ENCODE results near the gene RNF141. TPM values are rescaled to one million over a fixed set of nuclear protein-coding genes. Genes with fewer than 3 reads are reported as not detected.

RNF141 gene
- total RNA-seq, 3 donors from 2014 or later = 16.3 to 20.7 (median 18.4) TPM

DNA sequence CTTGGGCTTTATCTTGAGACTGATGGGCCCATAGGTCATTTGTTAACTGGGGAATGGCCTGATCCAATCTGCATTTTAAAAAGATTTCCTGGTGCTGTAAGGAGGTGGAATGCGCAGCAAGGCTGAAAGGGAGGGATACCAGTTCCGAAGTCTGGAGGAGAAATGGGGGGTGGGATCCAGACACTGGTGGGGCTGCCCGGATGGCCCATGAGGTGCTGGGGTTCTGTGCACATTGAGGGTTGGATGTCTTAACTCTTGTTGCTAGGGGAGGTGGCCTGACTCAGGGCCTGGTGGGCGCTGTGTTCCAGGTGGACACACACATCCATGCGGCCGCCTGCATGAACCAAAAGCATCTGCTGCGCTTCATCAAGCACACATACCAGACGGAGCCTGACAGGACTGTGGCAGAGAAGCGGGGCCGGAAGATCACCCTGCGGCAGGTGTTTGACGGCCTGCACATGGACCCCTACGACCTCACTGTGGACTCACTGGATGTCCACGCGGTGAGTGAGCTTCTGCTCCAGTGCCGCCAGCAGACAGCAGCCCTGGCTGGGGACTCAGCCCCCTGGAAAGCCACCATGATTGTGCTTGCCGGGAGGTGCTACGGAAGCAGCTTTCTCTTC is 47.8 kb downstream of the RNF141 start:
- Mint-ChIP-seq H3K4me3 (no peak overlapping the region), H3K4me1 (ENCODE audit: low read depth) (peaks cover 10% of the 10 kb centered on the region), H3K36me3 (ENCODE audit: insufficient read depth) (peaks cover 33% of the 10 kb centered on the region), H3K27me3 (ENCODE audit: low read depth) (no peaks in the 10 kb centered on the region), H3K9me3 (no peaks in the 10 kb centered on the region)
- DNase-seq = no peak
- ATAC-seq = no peak

DNA sequence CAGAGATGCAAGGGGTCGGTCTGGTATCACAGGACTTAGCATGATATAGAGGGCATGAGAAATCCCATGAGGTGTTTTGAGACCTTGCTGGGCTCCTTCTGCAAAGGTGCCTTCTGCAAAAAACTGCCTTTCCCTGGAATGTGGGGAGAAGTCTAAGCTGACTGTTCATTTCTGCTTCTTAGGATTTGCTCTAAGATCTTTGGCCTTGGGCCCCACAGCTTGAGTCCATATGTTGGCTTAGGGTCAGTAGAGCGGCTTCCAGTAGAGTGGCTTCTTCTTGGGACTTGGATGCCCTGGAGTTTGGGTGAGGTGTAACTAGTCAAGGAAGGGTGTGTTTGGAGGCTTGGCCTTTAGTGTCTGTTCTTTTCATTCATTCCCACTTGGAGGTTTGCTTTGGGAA is 48.9 kb downstream of the RNF141 start:
- Mint-ChIP-seq H3K9me3 (no peaks in the 10 kb centered on the region), H3K27me3 (ENCODE audit: low read depth) (no peaks in the 10 kb centered on the region), H3K4me3 (no peak overlapping the region), H3K4me1 (ENCODE audit: low read depth) (peaks cover 11% of the 10 kb centered on the region), H3K36me3 (ENCODE audit: insufficient read depth) (peaks cover 29% of the 10 kb centered on the region)
- DNase-seq (no peak), ATAC-seq (no peak)

DNA sequence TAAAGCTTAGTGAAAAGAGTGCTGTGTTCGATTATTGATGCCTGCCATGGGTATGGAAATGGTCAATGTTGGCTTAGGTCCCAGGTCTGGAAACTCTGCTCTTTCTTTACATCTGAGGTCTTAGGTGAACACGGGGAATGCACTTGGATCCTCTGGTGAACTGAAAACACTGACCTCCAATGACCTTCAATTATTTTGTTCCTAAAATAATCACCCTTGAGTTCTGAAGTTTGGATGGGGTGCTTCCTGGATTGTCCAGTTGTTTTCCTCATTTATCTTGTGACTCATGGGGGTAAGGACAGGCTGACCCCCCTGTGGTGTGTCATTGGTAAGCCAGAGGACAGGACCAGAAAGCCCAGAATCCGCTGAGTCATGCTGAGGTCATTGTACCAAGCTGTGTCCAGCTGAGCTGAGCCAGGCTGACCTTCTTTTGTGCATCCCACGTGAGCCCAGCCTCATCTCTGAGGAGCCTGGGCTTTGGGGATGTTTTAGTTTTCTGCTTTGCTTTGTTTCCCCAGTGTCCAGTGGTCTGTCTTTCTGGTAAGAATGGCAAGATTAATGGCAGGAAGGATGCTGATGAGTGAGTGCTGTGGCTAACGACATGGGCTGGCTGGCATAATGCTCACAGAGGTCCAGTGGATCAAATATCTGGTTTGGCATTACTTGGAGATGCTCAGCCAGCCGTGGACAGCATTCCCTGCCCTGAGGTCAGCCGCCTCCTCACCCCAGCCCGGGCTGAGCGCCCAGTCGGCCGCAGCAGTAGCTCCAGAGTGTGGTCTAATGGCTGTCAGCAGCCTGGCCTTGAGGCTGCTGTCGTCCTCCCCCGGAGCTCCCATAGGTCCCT is 50.4 kb downstream of the RNF141 start:
- Mint-ChIP-seq H3K4me3 (no peak overlapping the region), H3K9me3 (no peaks in the 10 kb centered on the region), H3K36me3 (ENCODE audit: insufficient read depth) (peaks cover 23% of the 10 kb centered on the region), H3K4me1 (ENCODE audit: low read depth) (peaks cover 11% of the 10 kb centered on the region), H3K27me3 (ENCODE audit: low read depth) (no peaks in the 10 kb centered on the region)
- ATAC-seq (no peak), DNase-seq (no peak)

DNA sequence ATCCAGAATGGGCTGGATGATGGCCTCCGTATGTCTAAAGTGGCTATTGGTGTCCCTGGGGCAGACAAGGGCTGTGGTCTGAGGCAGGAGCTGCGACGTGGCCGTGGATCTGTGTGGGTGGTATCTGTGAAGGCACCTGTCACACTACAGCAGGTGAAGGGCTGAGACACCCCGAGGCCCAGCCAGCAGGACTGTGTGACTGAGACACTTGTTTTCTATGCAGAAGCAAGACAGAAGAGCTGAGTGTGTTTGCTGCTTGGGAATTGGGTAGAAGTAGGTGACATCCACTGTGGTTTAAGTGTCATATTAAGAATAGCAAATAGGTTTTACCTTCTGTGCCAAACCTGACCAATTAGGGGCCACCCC is 51.0 kb downstream of the RNF141 start:
- H3K36me3 Mint-ChIP-seq (ENCODE audit: insufficient read depth) = peaks cover 23% of the 10 kb centered on the region
- no peaks in the 10 kb centered on the region for H3K9me3 Mint-ChIP-seq
- ATAC-seq (no peak), DNase-seq (no peak)
- H3K4me1 Mint-ChIP-seq (ENCODE audit: low read depth) = peaks cover 11% of the 10 kb centered on the region
- no peak overlapping the region for H3K4me3 Mint-ChIP-seq
- H3K27me3 Mint-ChIP-seq (ENCODE audit: low read depth) = no peaks in the 10 kb centered on the region

DNA sequence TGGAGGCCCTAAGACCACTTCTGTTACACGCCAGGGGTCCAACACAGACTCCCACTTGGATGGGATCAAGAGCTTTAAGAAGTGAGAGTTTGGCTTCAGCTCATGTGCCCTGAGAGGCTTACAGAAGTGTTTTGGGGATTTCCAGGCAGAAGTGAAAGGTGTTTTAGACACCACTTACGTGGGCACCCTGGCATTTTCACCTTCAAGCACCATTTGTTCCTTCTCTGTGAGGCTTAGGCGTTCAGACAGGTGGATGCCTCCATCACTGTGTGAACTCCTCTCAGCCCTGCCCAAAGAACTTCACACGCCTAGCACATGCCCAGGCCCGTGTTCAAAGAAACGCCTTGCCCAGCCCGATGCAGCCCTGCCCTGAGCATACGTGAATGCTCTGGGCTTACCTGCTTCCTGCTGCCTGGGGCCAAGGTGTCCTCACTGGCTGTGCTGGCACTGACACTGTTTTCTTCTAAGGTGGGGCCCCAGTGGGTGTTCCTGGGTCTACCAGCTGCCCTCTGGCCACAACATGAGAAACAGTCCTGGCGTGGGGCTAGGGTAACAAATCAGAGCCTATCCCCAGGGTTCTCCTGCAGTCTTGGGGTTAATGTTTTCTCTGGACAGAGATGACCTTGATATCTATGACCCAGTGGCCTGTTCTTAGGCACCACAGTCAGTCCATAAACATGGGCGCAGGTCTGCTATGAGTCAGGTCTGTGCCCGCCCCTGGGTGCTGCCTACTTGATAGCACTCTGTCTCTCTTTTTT is 51.9 kb downstream of the RNF141 start:
- Mint-ChIP-seq H3K36me3 (ENCODE audit: insufficient read depth) (peaks cover 26% of the 10 kb centered on the region), H3K9me3 (no peaks in the 10 kb centered on the region), H3K27me3 (ENCODE audit: low read depth) (no peaks in the 10 kb centered on the region), H3K4me1 (ENCODE audit: low read depth) (peaks cover 11% of the 10 kb centered on the region), H3K4me3 (no peak overlapping the region)
- ATAC-seq = peak in 1 of 2 donors; percentile 38
- no peak for DNase-seq

DNA sequence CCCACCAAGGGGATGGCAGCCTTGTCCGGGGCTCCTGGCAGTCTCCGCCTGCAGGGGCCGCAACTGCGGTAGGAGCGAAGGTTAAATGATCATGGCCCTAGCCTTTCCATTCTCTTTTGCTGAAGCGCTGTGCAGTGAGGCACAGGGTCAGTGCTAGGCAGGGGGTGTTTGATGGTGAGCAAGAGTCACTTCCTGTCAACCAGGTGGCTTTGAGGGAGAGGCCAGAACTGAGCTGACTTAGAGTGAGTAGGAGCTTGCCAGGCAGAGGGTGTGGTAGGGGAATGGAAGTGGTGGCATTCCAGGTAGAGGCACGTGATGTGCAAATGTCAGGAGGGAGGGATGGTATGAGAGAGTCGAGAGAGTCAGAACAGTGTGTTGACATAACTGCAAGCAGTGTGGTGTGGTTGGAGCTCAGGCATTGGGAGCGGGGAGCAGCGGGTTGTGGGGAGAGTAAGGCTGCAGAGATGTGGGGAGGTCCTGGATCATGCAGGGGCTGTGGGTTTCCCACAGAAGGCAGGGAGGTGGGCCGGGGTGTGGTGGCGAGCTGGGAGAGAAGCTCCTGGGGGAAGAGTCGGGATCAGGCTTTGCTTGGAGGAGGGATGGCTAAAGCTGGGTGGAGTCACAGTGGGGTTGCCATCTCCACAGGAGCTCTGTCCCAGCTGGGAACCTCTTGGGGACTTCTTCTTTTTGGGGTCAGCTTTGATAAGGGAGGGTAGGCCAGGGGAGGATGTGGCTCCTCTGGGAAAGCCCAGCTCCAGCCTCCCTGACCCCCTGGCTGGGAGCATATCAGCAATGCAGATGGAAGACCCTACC is 52.7 kb downstream of the RNF141 start:
- Mint-ChIP-seq H3K36me3 (ENCODE audit: insufficient read depth) (peaks cover 24% of the 10 kb centered on the region), H3K4me3 (no peak overlapping the region), H3K9me3 (no peaks in the 10 kb centered on the region), H3K4me1 (ENCODE audit: low read depth) (peaks cover 11% of the 10 kb centered on the region), H3K27me3 (ENCODE audit: low read depth) (no peaks in the 10 kb centered on the region)
- DNase-seq = no peak
- no peak for ATAC-seq

DNA sequence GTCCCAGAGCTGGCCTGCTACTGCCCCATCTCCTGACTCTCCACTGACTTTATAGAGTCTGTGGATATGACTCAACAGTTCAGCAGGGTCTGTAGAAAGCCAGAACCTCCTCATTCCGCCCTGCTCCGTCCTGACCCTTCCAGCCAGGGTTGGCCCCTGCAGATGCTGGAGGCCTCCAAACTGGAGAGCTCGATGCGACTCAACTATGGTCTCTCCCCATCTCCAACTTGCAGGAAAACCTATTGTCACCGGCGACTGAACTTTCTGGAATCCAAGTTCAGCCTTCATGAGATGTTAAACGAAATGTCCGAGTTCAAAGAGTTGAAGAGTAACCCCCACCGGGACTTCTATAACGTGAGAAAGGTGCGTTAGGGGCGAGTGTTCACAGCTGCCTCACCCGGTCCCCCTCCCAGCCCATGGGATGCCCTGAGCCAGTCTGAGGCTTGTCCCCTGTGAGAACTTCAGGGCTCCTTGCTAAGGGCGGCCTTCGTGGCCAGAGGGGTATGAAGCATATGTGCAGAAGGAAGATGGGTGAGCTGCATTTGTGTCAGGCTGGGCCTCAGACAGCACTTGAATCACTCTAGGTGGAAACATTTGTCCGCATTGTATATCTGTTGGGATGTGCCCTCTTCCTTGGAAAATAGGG is 53.9 kb downstream of the RNF141 start:
- Mint-ChIP-seq H3K4me1 (ENCODE audit: low read depth) (peaks cover 11% of the 10 kb centered on the region), H3K9me3 (no peaks in the 10 kb centered on the region), H3K4me3 (no peak overlapping the region), H3K36me3 (ENCODE audit: insufficient read depth) (peaks cover 24% of the 10 kb centered on the region), H3K27me3 (ENCODE audit: low read depth) (no peaks in the 10 kb centered on the region)
- DNase-seq = no peak
- ATAC-seq = no peak

DNA sequence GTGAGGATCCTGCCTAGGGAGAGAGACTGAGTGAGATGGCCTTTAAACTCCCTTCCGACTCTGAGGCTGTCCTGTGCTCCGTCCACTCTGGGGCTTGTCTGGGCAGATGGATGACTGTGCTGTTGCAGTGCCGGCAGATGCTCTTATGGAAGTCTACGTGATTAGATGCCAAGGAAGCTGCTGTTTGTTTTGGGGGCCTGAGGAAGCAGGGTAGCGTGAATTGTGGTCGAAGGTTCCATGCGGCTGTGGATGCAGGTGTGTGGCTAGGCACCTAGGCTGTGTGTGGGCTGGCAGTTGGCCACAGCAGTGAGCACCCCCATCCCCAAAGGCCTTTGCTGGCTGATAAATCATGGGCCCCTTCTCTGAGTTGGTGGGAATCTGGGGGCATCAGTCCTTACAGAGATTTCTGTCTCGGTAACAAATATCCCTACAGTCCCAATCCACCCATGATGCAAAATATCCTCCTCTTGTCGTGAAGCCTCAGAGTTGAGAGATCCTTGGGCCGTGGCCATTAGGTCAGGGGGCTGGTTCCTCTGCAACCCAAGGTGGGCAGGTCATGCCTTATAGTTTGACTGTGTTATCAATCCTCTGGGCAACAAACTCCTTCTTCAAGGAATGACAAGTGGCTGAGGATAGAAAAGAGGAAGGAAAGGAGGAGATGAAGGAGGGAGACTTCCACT is 54.7 kb downstream of the RNF141 start:
- H3K4me3 Mint-ChIP-seq = no peak overlapping the region
- H3K4me1 Mint-ChIP-seq (ENCODE audit: low read depth) = peaks cover 11% of the 10 kb centered on the region
- peaks cover 19% of the 10 kb centered on the region for H3K36me3 Mint-ChIP-seq (ENCODE audit: insufficient read depth)
- no peaks in the 10 kb centered on the region for H3K9me3 Mint-ChIP-seq
- DNase-seq (no peak), ATAC-seq (no peak)
- no peaks in the 10 kb centered on the region for H3K27me3 Mint-ChIP-seq (ENCODE audit: low read depth)

DNA sequence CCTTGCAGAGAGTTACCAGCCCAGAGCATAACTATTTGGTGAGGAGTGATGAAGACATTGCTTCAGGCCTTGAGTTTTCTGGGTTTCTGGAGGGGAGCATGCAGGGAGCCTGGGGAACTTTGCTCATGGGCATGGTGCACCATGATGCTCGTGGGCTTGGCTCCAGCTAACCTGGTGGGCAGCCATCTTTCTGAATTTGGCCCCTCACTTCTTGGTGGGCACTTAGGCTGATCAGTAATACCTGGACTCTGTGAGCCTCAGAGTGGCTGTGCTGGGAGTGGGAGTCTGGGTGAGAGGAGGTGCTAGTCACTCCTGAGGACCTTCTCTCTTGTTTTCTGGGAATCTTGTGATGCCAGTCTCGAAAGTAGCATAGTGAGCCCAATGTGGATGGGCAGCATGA is 55.3 kb downstream of the RNF141 start:
- ATAC-seq = no peak
- no peak for DNase-seq
- Mint-ChIP-seq H3K4me3 (no peak overlapping the region), H3K27me3 (ENCODE audit: low read depth) (no peaks in the 10 kb centered on the region), H3K36me3 (ENCODE audit: insufficient read depth) (peaks cover 22% of the 10 kb centered on the region), H3K4me1 (ENCODE audit: low read depth) (peaks cover 11% of the 10 kb centered on the region), H3K9me3 (no peaks in the 10 kb centered on the region)

DNA sequence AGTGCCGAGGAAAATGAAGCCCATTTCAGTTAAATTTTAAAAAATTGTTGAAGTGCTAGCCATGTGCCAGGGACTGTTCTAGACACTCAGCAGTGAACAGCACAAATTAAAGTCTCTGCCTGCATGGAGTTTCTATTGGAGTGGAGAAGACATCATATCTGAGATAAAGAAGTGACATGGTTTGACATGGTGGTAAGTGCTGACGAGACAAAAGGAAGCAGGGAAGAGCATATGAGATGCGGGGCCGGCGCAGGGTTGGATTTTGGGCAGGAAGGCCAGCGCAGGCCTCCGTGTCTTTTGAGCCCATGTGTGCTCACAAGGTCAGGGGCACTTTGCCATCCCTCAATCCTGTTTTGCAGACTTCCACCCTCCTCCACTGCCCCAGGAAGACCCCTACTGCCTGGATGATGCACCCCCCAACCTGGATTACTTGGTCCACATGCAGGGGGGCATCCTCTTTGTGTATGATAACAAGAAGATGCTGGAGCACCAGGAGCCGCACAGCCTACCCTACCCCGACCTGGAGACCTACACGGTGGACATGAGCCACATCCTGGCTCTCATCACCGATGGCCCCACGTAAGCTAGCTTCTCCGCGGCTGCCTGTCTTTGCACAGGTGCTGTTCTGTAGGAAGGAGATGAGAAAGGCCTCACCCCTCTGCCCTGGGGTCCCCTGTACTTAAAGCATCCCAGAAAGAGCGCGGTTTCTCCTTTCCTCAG is 56.4 kb downstream of the RNF141 start:
- H3K4me1 Mint-ChIP-seq (ENCODE audit: low read depth) = peaks cover 9% of the 10 kb centered on the region
- DNase-seq (no peak), ATAC-seq (no peak)
- H3K4me3 Mint-ChIP-seq = no peak overlapping the region
- H3K36me3 Mint-ChIP-seq (ENCODE audit: insufficient read depth) = peaks cover 26% of the 10 kb centered on the region
- no peaks in the 10 kb centered on the region for H3K9me3 Mint-ChIP-seq
- H3K27me3 Mint-ChIP-seq (ENCODE audit: low read depth) = no peaks in the 10 kb centered on the region

DNA sequence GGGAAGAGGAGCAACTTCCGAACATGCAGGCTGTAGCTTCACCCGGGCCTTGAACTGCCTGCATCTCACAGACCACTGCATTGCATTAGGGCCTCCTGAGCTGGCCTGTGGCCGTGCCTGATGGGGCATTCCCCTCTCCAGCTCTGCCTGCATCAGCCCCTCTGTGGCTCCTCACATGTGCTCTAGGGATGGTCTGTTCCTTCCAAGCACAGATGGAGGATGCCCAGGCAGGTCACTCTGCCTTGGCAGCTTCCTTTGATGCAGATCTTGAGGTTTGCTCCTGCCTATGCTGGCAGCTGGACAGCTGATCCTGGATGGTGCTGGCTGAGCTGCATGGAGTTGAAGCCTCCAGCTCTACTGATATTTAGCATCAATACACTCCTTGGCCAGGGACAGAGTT is 57.4 kb downstream of the RNF141 start:
- no peak overlapping the region for H3K4me3 Mint-ChIP-seq
- ATAC-seq (no peak), DNase-seq (no peak)
- H3K27me3 Mint-ChIP-seq (ENCODE audit: low read depth) = no peaks in the 10 kb centered on the region
- H3K9me3 Mint-ChIP-seq = no peaks in the 10 kb centered on the region
- peaks cover 26% of the 10 kb centered on the region for H3K36me3 Mint-ChIP-seq (ENCODE audit: insufficient read depth)
- H3K4me1 Mint-ChIP-seq (ENCODE audit: low read depth) = peaks cover 5% of the 10 kb centered on the region

DNA sequence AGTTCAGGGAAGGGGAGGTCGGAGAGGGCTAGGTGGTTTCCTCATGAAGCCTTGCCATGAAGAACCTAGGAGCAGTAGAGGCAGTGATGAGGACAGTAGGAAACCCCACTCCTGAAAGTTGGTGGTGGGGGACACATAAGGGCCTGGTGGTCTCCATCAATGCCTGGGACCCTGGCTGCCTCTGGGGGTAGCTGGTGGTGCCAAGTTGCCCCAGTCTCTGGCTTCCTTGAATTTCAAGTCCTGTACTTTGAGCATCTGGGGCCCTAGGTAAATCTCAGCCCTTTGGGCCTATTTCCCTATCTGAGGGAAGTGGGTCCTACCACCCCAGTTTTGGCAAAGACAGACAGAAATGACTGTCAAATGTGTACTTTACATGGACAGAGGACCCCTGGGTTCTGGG is 57.8 kb downstream of the RNF141 start:
- H3K27me3 Mint-ChIP-seq (ENCODE audit: low read depth) = no peaks in the 10 kb centered on the region
- H3K9me3 Mint-ChIP-seq = no peaks in the 10 kb centered on the region
- H3K36me3 Mint-ChIP-seq (ENCODE audit: insufficient read depth) = peaks cover 26% of the 10 kb centered on the region
- ATAC-seq = no peak
- H3K4me1 Mint-ChIP-seq (ENCODE audit: low read depth) = peaks cover 1% of the 10 kb centered on the region
- no peak for DNase-seq
- no peak overlapping the region for H3K4me3 Mint-ChIP-seq

All from activated T-cell treated with anti-CD3 and anti-CD28 coated beads, Interleukin-2, amount 50 U/mL, for 4 hours (primary cell).